Kidney (tissue), 14 donors: ENCODE results near the gene ANKFY1. TPM values are rescaled to one million over a fixed set of nuclear protein-coding genes. Genes with fewer than 3 reads are reported as not detected.
A peak's percentile ranks its signal among the peaks of the same experiment; 100 is the strongest.

Experiments
- DNase-seq, 5 donors: peaks; one replicate each; pipeline ENCODE4 v3.0.0-alpha.2; 2013 to 2020
- FAIRE-seq: peaks from 2 replicates; lab custom pipeline; 2012; peaks lifted over from hg19 to GRCh38; lab: Jason Lieb, UNC
- H3K27ac ChIP-seq, 2 donors: one replicate each; pipeline ENCODE4 v1.7.0; 2013; ENCODE audit warnings: low read depth in 2 of 2, low read length in 2 of 2, inconsistent platforms in 1 of 2
- H3K27me3 ChIP-seq: one replicate; pipeline ENCODE4 v1.7.1; 2013; ENCODE audit warnings: low read length, inconsistent platforms; ENCODE audit not compliant: control insufficient read depth, insufficient read depth
- H3K36me3 ChIP-seq, 3 donors: one replicate each; pipeline versions ENCODE4 v1.7.0 to v1.7.1; 2013; ENCODE audit warnings: low read length in 3 of 3, control low read depth in 1 of 3, inconsistent platforms in 1 of 3; ENCODE audit not compliant: insufficient read depth in 3 of 3, control insufficient read depth in 2 of 3
- H3K4me1 ChIP-seq, 3 donors: one replicate each; pipeline versions ENCODE4 v1.7.0 to v1.7.1; 2013; ENCODE audit warnings: low read length in 3 of 3, inconsistent platforms in 1 of 3, low read depth in 1 of 3; ENCODE audit not compliant: control insufficient read depth in 2 of 3, insufficient read depth in 2 of 3
- H3K4me3 ChIP-seq, 3 donors: one replicate each; pipeline versions ENCODE4 v1.7.0 to v1.8.1; 2013; ENCODE audit warnings: low read length in 3 of 3, control low read depth in 1 of 3, inconsistent platforms in 1 of 3
- H3K9ac ChIP-seq, 3 donors: one replicate each; pipeline versions ENCODE4 v1.7.0 to v1.7.1; 2013; ENCODE audit warnings: low read length in 3 of 3, control low read depth in 1 of 3, inconsistent platforms in 1 of 3
- H3K9me3 ChIP-seq, 3 donors: one replicate each; pipeline versions ENCODE4 v1.7.0 to v1.7.1; 2013; ENCODE audit warnings: low read length in 3 of 3, control low read depth in 1 of 3, inconsistent platforms in 1 of 3; ENCODE audit not compliant: control insufficient read depth in 2 of 3, insufficient read depth in 1 of 3
- intact Hi-C: fragments of 100-400 bp; cut with DNase I; formaldehyde crosslinking; loops from one replicate; pipeline ENCODE4 v1.11.1; 2022
- polyA plus RNA-seq: library from polyadenylated mRNA; stranded (reverse); fragments of 350-450 nt; fragmentation: Illumina TruSeq; extraction: RNeasy Lipid Tissue Mini Kit (QIAGEN cat#74804); gene quantifications from one replicate; pipeline ENCODE4 v1.2.3, GENCODE V29; 2014; ENCODE audit warnings: low read depth, low replicate concordance; ENCODE audit not compliant: insufficient read depth
- total RNA-seq: library from RNA; stranded (reverse); fragmentation: NEBNext Ultra II Directional; extraction: Animal tissue kit (Norgen Biotek cat#: 25700); gene quantifications from one replicate; pipeline ENCODE4 v1.2.1, GENCODE V29; 2021
- TF ChIP-seq, protein P1 (sequence below): IDR thresholded peaks from 3 replicates; pipeline ENCODE4 v1.5.1; 2012; ENCODE audit warnings: mild to moderate bottlenecking, moderate library complexity, borderline replicate concordance; ENCODE audit not compliant: insufficient read depth; ENCODE audit errors: extremely low read depth
- donor health status: control.
- donor health status: control.
- donor health status: control.
- donor health status: control.
- donor health status: control.
- donor health status: DM: yes; HTN: yes; CAD: no.
- donor health status: Normal renal cell carcinoma (clear cell type).

The ANKFY1 gene
- total and polyA plus RNA-seq, 2 donors from 2014 or later = 10.9 to 61.7 TPM

DNA sequence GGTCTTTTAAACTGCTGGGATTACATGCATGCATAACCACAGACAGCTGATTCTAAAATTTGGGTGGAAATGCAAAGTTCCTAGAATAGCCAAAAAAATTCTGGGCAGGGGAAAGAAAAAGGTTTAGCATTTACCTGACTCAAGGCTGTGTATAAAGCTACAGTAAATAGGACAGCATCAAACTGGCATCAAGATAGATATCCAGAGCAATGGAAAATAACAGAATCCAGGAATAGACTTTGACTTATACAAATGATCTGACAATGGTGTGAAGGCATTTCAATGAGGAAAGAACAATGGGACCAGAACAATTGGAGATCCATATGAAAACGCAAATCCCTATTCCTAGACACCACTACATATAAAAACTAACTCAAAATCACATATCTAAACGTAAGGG, 12.9 kb downstream of the ANKFY1 start:
- Histone ChIP-seq H3K36me3 (no peaks in the 10 kb centered on the region), H3K4me3 (no peak overlapping the region), H3K27ac (no peak overlapping the region), H3K9ac (no peak overlapping the region), H3K9me3 (no peaks in the 10 kb centered on the region), H3K27me3 (no peaks in the 10 kb centered on the region), H3K4me1 (peaks cover 0 to 12% (median 7%) of the 10 kb centered on the region in 3 donors)
- TF ChIP-seq, protein P1, sequence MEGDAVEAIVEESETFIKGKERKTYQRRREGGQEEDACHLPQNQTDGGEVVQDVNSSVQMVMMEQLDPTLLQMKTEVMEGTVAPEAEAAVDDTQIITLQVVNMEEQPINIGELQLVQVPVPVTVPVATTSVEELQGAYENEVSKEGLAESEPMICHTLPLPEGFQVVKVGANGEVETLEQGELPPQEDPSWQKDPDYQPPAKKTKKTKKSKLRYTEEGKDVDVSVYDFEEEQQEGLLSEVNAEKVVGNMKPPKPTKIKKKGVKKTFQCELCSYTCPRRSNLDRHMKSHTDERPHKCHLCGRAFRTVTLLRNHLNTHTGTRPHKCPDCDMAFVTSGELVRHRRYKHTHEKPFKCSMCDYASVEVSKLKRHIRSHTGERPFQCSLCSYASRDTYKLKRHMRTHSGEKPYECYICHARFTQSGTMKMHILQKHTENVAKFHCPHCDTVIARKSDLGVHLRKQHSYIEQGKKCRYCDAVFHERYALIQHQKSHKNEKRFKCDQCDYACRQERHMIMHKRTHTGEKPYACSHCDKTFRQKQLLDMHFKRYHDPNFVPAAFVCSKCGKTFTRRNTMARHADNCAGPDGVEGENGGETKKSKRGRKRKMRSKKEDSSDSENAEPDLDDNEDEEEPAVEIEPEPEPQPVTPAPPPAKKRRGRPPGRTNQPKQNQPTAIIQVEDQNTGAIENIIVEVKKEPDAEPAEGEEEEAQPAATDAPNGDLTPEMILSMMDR = no peak
- intact Hi-C loops = no loop called here
- FAIRE-seq (no peak), DNase-seq (no peak)

DNA sequence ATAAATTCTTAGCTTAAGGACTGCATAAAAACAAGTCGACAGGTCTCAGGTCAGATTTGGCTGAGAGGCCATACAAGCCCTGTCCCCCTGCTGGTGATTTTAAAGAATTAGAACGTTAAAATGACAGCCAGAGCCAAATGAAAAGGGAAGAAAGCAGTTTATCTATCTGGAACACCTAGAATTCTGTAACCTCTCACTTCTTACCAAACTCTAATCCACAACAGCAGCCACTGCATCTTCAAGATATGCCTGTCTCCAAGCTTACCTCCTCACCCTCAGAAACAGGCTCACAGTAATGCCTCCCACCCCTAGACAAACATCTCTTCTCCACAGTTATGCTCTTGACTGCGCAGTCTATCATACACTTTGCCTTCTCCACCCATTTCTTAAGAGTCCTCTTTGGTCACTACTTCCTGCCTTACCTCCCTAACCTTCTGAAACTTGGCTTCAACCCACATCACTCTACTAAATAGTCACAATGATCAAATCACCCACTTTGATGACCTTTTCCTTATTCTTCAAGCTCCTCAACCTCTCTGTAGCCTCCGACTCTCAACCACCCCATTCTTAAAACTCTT, 14.2 kb downstream of the ANKFY1 start:
- peaks cover 0 to 12% (median 7%) of the 10 kb centered on the region in 3 donors for H3K4me1 ChIP-seq
- intact Hi-C loops = no loop called here
- TF ChIP-seq, protein P1 = peak; percentile 27
- H3K36me3 ChIP-seq = no peaks in the 10 kb centered on the region
- no peaks in the 10 kb centered on the region for H3K27me3 ChIP-seq
- DNase-seq = peak in 2 of 5 donors; percentile 7 to 29
- no peaks in the 10 kb centered on the region for H3K9me3 ChIP-seq
- no peak overlapping the region for H3K9ac ChIP-seq
- no peak for FAIRE-seq
- no peak overlapping the region for H3K4me3 ChIP-seq
- H3K27ac ChIP-seq = no peak overlapping the region

DNA sequence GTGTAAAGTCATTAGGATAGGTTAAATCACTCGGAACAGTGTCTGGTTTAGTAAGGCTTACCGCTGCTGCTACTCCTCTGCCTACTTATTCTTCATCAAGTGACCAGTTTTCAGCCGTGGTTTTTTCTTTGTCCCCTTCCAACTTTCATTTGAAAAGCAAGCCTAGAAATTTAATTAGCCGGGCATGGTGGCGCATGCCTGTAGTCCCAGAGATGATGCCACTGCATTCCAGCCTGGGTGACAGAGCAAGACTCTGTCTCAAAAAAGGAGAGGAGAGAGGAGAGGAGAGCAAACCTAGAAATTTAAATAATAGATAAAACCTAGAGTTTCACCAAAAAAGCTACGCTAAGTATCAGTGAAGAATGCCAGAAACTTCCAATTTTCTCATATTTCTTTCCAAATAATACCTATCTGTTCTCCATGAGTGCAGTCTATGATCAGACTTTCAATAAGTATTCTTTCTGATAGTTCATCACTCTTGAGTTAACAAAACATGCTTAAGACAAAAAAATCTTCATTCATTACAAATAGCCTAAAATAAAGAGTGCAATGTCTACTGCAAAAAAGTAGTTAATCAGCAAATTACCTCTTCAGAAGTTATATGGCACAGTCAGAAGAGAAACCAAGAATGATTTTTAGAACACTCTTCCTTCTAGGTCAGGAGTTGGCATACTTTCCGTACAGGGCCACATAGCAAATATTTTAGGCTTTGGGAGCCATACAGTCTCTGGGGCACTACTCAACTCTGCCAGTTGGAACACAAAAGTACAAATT, 15.1 kb downstream of the ANKFY1 start:
- Histone ChIP-seq H3K4me1 (peaks cover 0 to 12% (median 7%) of the 10 kb centered on the region in 3 donors), H3K36me3 (no peaks in the 10 kb centered on the region), H3K4me3 (peak overlapping the region in 1 of 3 donors; percentile 40), H3K9ac (peak overlapping the region in 1 of 3 donors; percentile 65), H3K27ac (peak overlapping the region; percentile 80 to 86), H3K9me3 (no peaks in the 10 kb centered on the region), H3K27me3 (no peaks in the 10 kb centered on the region)
- no peak for DNase-seq
- intact Hi-C loops = no loop called here
- TF ChIP-seq, protein P1 = no peak
- no peak for FAIRE-seq
